Ectodermal cell (in vitro differentiated cells): Measurements from ENCODE around the gene SH3RF2.

Source experiments
- H3K27ac ChIP-seq: 2 replicates; pipeline ENCODE4 v1.7.0; 2013; ENCODE audit warnings: mild to moderate bottlenecking, low read depth, low read length; ENCODE audit not compliant: insufficient read depth, poor library complexity, severe bottlenecking
- H3K27me3 ChIP-seq: 2 replicates; pipeline ENCODE4 v1.7.0; 2013; ENCODE audit warnings: mild to moderate bottlenecking, low read length; ENCODE audit not compliant: insufficient read depth, control insufficient read depth, poor library complexity, severe bottlenecking
- H3K36me3 ChIP-seq: one replicate; pipeline ENCODE4 v1.7.0; 2013; ENCODE audit warnings: low read length; ENCODE audit not compliant: control insufficient read depth, insufficient read depth
- H3K4me1 ChIP-seq: one replicate; pipeline ENCODE4 v1.7.0; 2013; ENCODE audit warnings: low read length; ENCODE audit not compliant: control insufficient read depth, insufficient read depth
- H3K4me3 ChIP-seq: 2 replicates; pipeline ENCODE4 v1.7.0; 2013; ENCODE audit warnings: low read depth, low read length, control low read depth; ENCODE audit not compliant: insufficient read depth
- H3K9me3 ChIP-seq: 2 replicates; pipeline ENCODE4 v1.7.0; 2013; ENCODE audit warnings: mild to moderate bottlenecking, low read length, moderate library complexity; ENCODE audit not compliant: control insufficient read depth
- WGBS, 2 experiments: methylation state at CpG; one replicate each; pipeline ENCODE4 v1.1.7; 2013; ENCODE audit warnings: missing lambda C conversion rate in 2 of 2; 5-methylcytosine and 5-hydroxymethylcytosine counted together

SH3RF2 gene

GRCh38 chr5:145906401-145906800, 30.0 kb upstream of the SH3RF2 start:
- Histone ChIP-seq H3K4me3 (no peak overlapping the region), H3K4me1 (no peaks in the 10 kb centered on the region), H3K27me3 (no peaks in the 10 kb centered on the region), H3K36me3 (no peaks in the 10 kb centered on the region), H3K9me3 (no peaks in the 10 kb centered on the region), H3K27ac (no peak overlapping the region)
- 96 to 100% methylated on average over 1 of the region's 1 CpG for WGBS, 2 experiments

GRCh38 chr5:145908206-145908960, 28.0 kb upstream of the SH3RF2 start:
- H3K27ac ChIP-seq, result no peak overlapping the region
- no peaks in the 10 kb centered on the region for H3K27me3 ChIP-seq
- no peaks in the 10 kb centered on the region for H3K36me3 ChIP-seq
- H3K4me3 ChIP-seq, result no peak overlapping the region
- no peaks in the 10 kb centered on the region for H3K9me3 ChIP-seq
- 86 to 91% methylated on average over 3 of the region's 3 CpGs for WGBS, 2 experiments
- no peaks in the 10 kb centered on the region for H3K4me1 ChIP-seq

- H3K4me3 ChIP-seq, result no peak overlapping the region
- H3K27ac ChIP-seq, result no peak overlapping the region
- no peaks in the 10 kb centered on the region for H3K4me1 ChIP-seq
- H3K27me3 ChIP-seq, result no peaks in the 10 kb centered on the region
- WGBS, 2 experiments, result 89 to 90% methylated on average over 6 of the region's 6 CpGs
- no peaks in the 10 kb centered on the region for H3K9me3 ChIP-seq
- no peaks in the 10 kb centered on the region for H3K36me3 ChIP-seq
Observed at GRCh38 chr5:145911164-145911563, 25.2 kb upstream of the SH3RF2 start.

- no peak overlapping the region for H3K4me3 ChIP-seq
- no peaks in the 10 kb centered on the region for H3K27me3 ChIP-seq
- WGBS, 2 experiments, result 88 to 96% methylated on average over 3 of the region's 3 CpGs
- no peaks in the 10 kb centered on the region for H3K4me1 ChIP-seq
- H3K9me3 ChIP-seq, result no peaks in the 10 kb centered on the region
- no peaks in the 10 kb centered on the region for H3K36me3 ChIP-seq
- H3K27ac ChIP-seq, result no peak overlapping the region
Observed at GRCh38 chr5:145912019-145912418, 24.4 kb upstream of the SH3RF2 start.

- Histone ChIP-seq H3K27ac (no peak overlapping the region), H3K9me3 (no peaks in the 10 kb centered on the region), H3K4me1 (no peaks in the 10 kb centered on the region), H3K27me3 (no peaks in the 10 kb centered on the region), H3K4me3 (no peak overlapping the region), H3K36me3 (no peaks in the 10 kb centered on the region)
- 93% methylated on average over 4 to 5 of the region's 5 CpGs for WGBS, 2 experiments
Observed at GRCh38 chr5:145912594-145912993, 23.8 kb upstream of the SH3RF2 start.

- 92 to 94% methylated on average over 7 of the region's 7 CpGs for WGBS, 2 experiments
- no peaks in the 10 kb centered on the region for H3K27me3 ChIP-seq
- no peaks in the 10 kb centered on the region for H3K36me3 ChIP-seq
- H3K27ac ChIP-seq, result no peak overlapping the region
- H3K9me3 ChIP-seq, result no peaks in the 10 kb centered on the region
- no peak overlapping the region for H3K4me3 ChIP-seq
- H3K4me1 ChIP-seq, result no peaks in the 10 kb centered on the region
Observed at GRCh38 chr5:145913701-145914100, 22.7 kb upstream of the SH3RF2 start.

GRCh38 chr5:145915970-145916638, 20.3 kb upstream of the SH3RF2 start:
- Histone ChIP-seq H3K4me1 (peaks cover 3% of the 10 kb centered on the region), H3K36me3 (no peaks in the 10 kb centered on the region), H3K4me3 (no peak overlapping the region), H3K9me3 (no peaks in the 10 kb centered on the region), H3K27ac (no peak overlapping the region), H3K27me3 (no peaks in the 10 kb centered on the region)
- WGBS, 2 experiments, result 84 to 86% methylated on average over 7 of the region's 7 CpGs

GRCh38 chr5:145917288-145917687, 19.1 kb upstream of the SH3RF2 start:
- Histone ChIP-seq H3K4me3 (no peak overlapping the region), H3K36me3 (no peaks in the 10 kb centered on the region), H3K4me1 (peaks cover 3% of the 10 kb centered on the region), H3K27ac (no peak overlapping the region), H3K27me3 (no peaks in the 10 kb centered on the region), H3K9me3 (no peaks in the 10 kb centered on the region)

- no peaks in the 10 kb centered on the region for H3K36me3 ChIP-seq
- H3K27me3 ChIP-seq, result no peaks in the 10 kb centered on the region
- H3K27ac ChIP-seq, result no peak overlapping the region
- peaks cover 3% of the 10 kb centered on the region for H3K4me1 ChIP-seq
- WGBS, 2 experiments, result 95 to 98% methylated on average over 1 to 2 of the region's 2 CpGs
- H3K9me3 ChIP-seq, result no peaks in the 10 kb centered on the region
- no peak overlapping the region for H3K4me3 ChIP-seq
Observed at GRCh38 chr5:145918397-145918796, 18.0 kb upstream of the SH3RF2 start.

- no peak overlapping the region for H3K4me3 ChIP-seq
- peaks cover 3% of the 10 kb centered on the region for H3K4me1 ChIP-seq
- no peaks in the 10 kb centered on the region for H3K27me3 ChIP-seq
- H3K27ac ChIP-seq, result no peak overlapping the region
- H3K9me3 ChIP-seq, result no peaks in the 10 kb centered on the region
- H3K36me3 ChIP-seq, result no peaks in the 10 kb centered on the region
- 85 to 90% methylated on average over 6 of the region's 6 CpGs for WGBS, 2 experiments
Observed at GRCh38 chr5:145919413-145919812, 17.0 kb upstream of the SH3RF2 start.
